PC-3 (cell line): ENCODE measurements around the gene MCOLN2. TPM values are rescaled to one million over a fixed set of nuclear protein-coding genes. Genes with fewer than 3 reads are reported as not detected.

Experiments
- ATAC-seq: fragments of 200-7000 bp; cut with Tn5 transposase; 2 replicates; pipeline ENCODE4 v1.9.1; 2020; ENCODE audit warnings: mild to moderate bottlenecking, moderate library complexity
- BruUV-seq: library from RNA; stranded (reverse); fragments of 400-500 nt; replicated peaks from 2 replicates; lab custom pipeline; 2021; lab: Mats Ljungman, UMichigan
- CTCF ChIA-PET: fragments of 300-600 bp; sonication (Branson Sonifier 250); formaldehyde crosslinking; loops from one replicate; lab custom pipeline; 2022; ENCODE audit warnings: antibody characterized with exemption; lab: Charles Lee
- POLR2A ChIA-PET: fragments of 300-600 bp; sonication (Branson Sonifier 250); formaldehyde crosslinking; loops from one replicate; lab custom pipeline; 2022; ENCODE audit warnings: antibody characterized with exemption; ENCODE audit not compliant: unreplicated experiment; lab: Charles Lee
- DNase-seq: peaks from one replicate; pipeline ENCODE4 v3.0.0-alpha.2; 2015
- H2AFZ ChIP-seq: fragments of 300-600 bp; sonication (generic); 2 replicates; pipeline ENCODE4 v1.6.0; 2016; ENCODE audit warnings: antibody characterized with exemption, low read length
- H3F3A ChIP-seq: fragments of 300-600 bp; sonication (generic); one replicate; pipeline ENCODE4 v1.6.0; 2017; ENCODE audit warnings: antibody characterized with exemption, low read length, control low read depth, mild to moderate bottlenecking; ENCODE audit not compliant: unreplicated experiment
- H3K27ac ChIP-seq: fragments of 300-600 bp; sonication (generic); 2 replicates; pipeline ENCODE4 v1.5.1; 2016; ENCODE audit warnings: mild to moderate bottlenecking, low read length
- H3K27me3 ChIP-seq: fragments of 300-600 bp; sonication (generic); 2 replicates; pipeline ENCODE4 v1.6.1; 2016; ENCODE audit warnings: low read length, mixed read lengths
- H3K36me3 ChIP-seq: fragments of 300-600 bp; sonication (generic); 2 replicates; pipeline ENCODE4 v1.6.1; 2016; ENCODE audit warnings: low read depth, mixed run types, low read length, mixed read lengths
- H3K4me1 ChIP-seq: fragments of 300-600 bp; sonication (generic); 2 replicates; pipeline ENCODE4 v1.5.1; 2016; ENCODE audit warnings: low read length; ENCODE audit not compliant: insufficient read depth
- H3K4me2 ChIP-seq: fragments of 300-600 bp; sonication (generic); 2 replicates; pipeline ENCODE4 v1.6.0; 2016; ENCODE audit warnings: low read length
- H3K4me3 ChIP-seq: fragments of 300-600 bp; sonication (generic); 2 replicates; pipeline ENCODE4 v1.5.1; 2016; ENCODE audit warnings: mild to moderate bottlenecking, low read length, mixed read lengths
- H3K79me2 ChIP-seq: fragments of 300-600 bp; sonication (generic); 2 replicates; pipeline ENCODE4 v1.6.1; 2017; ENCODE audit warnings: low read length, mixed read lengths
- H3K9ac ChIP-seq: fragments of 300-600 bp; sonication (generic); 2 replicates; pipeline ENCODE4 v1.6.0; 2016; ENCODE audit warnings: mild to moderate bottlenecking, low read length
- H3K9me2 ChIP-seq: fragments of 300-600 bp; sonication (generic); replicated peaks from 2 replicates; pipeline ENCODE4 v1.6.1; 2016; ENCODE audit warnings: mixed run types, low read length, mixed read lengths
- H3K9me3 ChIP-seq: fragments of 300-600 bp; sonication (generic); 2 replicates; pipeline ENCODE4 v1.6.1; 2016; ENCODE audit warnings: low read length, mixed read lengths
- H4K20me1 ChIP-seq: fragments of 300-600 bp; sonication (generic); 2 replicates; pipeline ENCODE4 v1.6.1; 2016; ENCODE audit warnings: low read length, mixed read lengths
- EZH2 ChIP-seq: fragments of 300-600 bp; sonication (generic); IDR thresholded peaks from one replicate; pipeline ENCODE4 v1.6.1; 2017; ENCODE audit warnings: antibody characterized with exemption, mild to moderate bottlenecking, low read length; ENCODE audit not compliant: unreplicated experiment
- EZH2phosphoT487 ChIP-seq: fragments of 300-600 bp; sonication (generic); IDR thresholded peaks from 2 replicates; pipeline ENCODE4 v1.6.1; 2018; ENCODE audit warnings: mild to moderate bottlenecking, antibody characterized with exemption, low read length, borderline replicate concordance
- intact Hi-C: fragments of 100-400 bp; cut with micrococcal nuclease; formaldehyde crosslinking; loops from 2 replicates; pipeline ENCODE4 v1.9.0; 2023
- total RNA-seq: library from RNA; depleted of rRNA; stranded (reverse); fragments of >200 nt; gene quantifications from 2 replicates; pipeline ENCODE4 v1.2.3, GENCODE V29; 2014
- TF ChIP-seq, protein P1 (sequence below): fragments of 300-600 bp; sonication (generic); conservative IDR thresholded peaks from 2 replicates; pipeline ENCODE4 v1.5.1; 2017; ENCODE audit warnings: antibody characterized with exemption, low read depth, mild to moderate bottlenecking, low read length

The MCOLN2 gene
- total RNA-seq, 1 experiment from 2014 or later = 24.6 TPM

DNA sequence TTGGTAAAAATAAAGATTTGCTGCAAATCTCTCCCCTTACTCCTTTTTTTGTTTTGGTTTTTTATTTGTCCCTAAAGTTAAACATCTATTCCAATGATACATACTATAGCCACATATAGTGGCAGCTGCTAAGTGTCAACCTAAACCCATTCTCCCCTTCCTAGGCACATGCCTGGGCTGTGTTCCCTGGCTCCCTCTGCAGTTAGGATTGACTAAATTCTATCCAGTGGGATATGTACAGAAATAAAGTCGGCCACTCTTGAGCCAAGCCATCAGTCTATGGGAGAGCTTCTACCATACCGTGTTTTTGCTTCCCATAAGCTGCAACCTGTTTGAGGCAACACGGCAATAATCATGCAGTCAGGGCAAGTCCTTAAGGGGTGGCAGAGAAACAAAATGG is 27.8 kb upstream of the MCOLN2 start:
- no peak for TF ChIP-seq EZH2
- TF ChIP-seq, protein P1, sequence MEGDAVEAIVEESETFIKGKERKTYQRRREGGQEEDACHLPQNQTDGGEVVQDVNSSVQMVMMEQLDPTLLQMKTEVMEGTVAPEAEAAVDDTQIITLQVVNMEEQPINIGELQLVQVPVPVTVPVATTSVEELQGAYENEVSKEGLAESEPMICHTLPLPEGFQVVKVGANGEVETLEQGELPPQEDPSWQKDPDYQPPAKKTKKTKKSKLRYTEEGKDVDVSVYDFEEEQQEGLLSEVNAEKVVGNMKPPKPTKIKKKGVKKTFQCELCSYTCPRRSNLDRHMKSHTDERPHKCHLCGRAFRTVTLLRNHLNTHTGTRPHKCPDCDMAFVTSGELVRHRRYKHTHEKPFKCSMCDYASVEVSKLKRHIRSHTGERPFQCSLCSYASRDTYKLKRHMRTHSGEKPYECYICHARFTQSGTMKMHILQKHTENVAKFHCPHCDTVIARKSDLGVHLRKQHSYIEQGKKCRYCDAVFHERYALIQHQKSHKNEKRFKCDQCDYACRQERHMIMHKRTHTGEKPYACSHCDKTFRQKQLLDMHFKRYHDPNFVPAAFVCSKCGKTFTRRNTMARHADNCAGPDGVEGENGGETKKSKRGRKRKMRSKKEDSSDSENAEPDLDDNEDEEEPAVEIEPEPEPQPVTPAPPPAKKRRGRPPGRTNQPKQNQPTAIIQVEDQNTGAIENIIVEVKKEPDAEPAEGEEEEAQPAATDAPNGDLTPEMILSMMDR = peak; percentile 14; the same call in 1 of the 2 replicates
- Histone ChIP-seq H3K79me2 (no peaks in the 10 kb centered on the region), H3K9ac (no peak overlapping the region), H3K27me3 (no peaks in the 10 kb centered on the region), H3K27ac (no peak overlapping the region), H3K4me2 (no peak overlapping the region), H3K9me3 (no peaks in the 10 kb centered on the region), H3K4me1 (no peaks in the 10 kb centered on the region), H3K4me3 (no peak overlapping the region), H3K9me2 (no peaks in the 10 kb centered on the region), H3K36me3 (no peaks in the 10 kb centered on the region), H4K20me1 (no peaks in the 10 kb centered on the region), H3F3A (no peaks in the 10 kb centered on the region), H2AFZ (no peak overlapping the region)
- ATAC-seq (no peak), DNase-seq (no peak)
- ChIA-PET CTCF (no interaction called here), POLR2A (no interaction called here)
- intact Hi-C loops = no loop called here
- no TSS peak for BruUV-seq

DNA sequence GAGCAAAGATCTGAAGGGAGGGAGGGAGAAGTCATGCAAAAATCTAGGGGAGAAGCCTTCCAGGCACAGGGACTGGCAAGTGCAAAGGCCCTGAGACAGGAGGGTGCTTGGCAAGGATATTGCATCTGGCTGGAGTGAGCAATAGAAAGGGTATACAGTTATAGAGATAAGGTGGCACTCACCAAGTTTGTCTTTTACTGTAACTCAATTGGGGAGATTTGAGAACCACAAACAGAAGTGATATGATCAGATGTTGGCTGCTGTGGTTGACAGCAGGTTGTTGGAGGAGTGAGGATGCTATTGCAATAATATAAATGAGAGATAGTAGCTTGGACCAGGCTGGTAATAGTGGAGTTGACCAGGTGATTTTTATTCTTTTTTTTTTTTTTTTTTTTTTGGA is 25.8 kb upstream of the MCOLN2 start:
- ATAC-seq (no peak), DNase-seq (no peak)
- Histone ChIP-seq H3K36me3 (no peaks in the 10 kb centered on the region), H2AFZ (no peak overlapping the region), H3K4me1 (no peaks in the 10 kb centered on the region), H3K4me3 (no peak overlapping the region), H3K9ac (no peak overlapping the region), H4K20me1 (no peaks in the 10 kb centered on the region), H3K9me3 (no peaks in the 10 kb centered on the region), H3K9me2 (no peaks in the 10 kb centered on the region), H3K79me2 (no peaks in the 10 kb centered on the region), H3F3A (no peaks in the 10 kb centered on the region), H3K27ac (no peak overlapping the region), H3K4me2 (no peak overlapping the region), H3K27me3 (no peaks in the 10 kb centered on the region)
- intact Hi-C loops = no loop called here
- TF ChIP-seq, protein P1 = no peak
- TF ChIP-seq EZH2 (no peak), EZH2phosphoT487 (no peak)
- BruUV-seq = no TSS peak
- CTCF ChIA-PET = no interaction called here
- POLR2A ChIA-PET = no interaction called here

DNA sequence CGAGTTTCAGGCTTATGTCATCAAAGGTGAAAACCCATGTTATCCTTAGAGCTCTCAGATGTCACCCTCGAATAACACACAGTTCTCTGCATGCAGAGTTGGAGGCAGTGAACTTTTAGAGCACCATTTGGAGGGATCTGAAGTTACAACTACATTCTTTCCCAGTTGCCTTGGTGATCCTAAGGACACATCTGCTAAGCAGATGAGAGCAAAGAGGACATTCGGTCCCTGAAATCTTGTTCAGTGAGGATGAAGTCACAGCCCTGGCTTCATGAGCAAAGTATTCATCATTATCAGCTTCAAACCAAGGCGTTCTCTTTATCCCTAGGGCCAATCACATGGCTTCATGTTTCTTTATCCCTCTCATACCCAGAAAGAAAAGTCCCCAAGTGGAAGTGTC is 23.1 kb upstream of the MCOLN2 start:
- Histone ChIP-seq H3K4me2 (no peak overlapping the region), H2AFZ (no peak overlapping the region), H3K27me3 (no peaks in the 10 kb centered on the region), H3K4me1 (no peaks in the 10 kb centered on the region), H3K9me2 (no peaks in the 10 kb centered on the region), H3K79me2 (no peaks in the 10 kb centered on the region), H3F3A (no peaks in the 10 kb centered on the region), H3K9me3 (no peaks in the 10 kb centered on the region), H3K36me3 (no peaks in the 10 kb centered on the region), H3K4me3 (no peak overlapping the region), H3K27ac (no peak overlapping the region), H4K20me1 (no peaks in the 10 kb centered on the region), H3K9ac (no peak overlapping the region)
- no TSS peak for BruUV-seq
- ChIA-PET CTCF (no interaction called here), POLR2A (no interaction called here)
- TF ChIP-seq, protein P1 = no peak
- no peak for TF ChIP-seq EZH2
- intact Hi-C loops = no loop called here
- ATAC-seq = no peak
- no peak for DNase-seq
